ENCODE results near the gene SULT2B1.

- no peak for TF ChIP-seq CTCF (IDR thresholded peaks at IDR 0.05)
- no peak for TF ChIP-seq ZFX (IDR thresholded peaks at IDR 0.05; ENCODE audit: borderline replicate concordance)
Measured at GRCh38 chr19:48571378-48572162, 19.6 kb downstream of the SULT2B1 start.

All from 22Rv1 (cell line).